Brain microvascular endothelial cell (primary cell): ENCODE data around the gene TM9SF4.
A peak's percentile ranks its signal among the peaks of the same experiment; 100 is the strongest.

Experiments
- DNase-seq: peaks from one replicate; pipeline ENCODE4 v3.0.0-alpha.2; 2020
- H3K27ac ChIP-seq: fragments of 250-450 bp; sonication (Bioruptor Pico); 2 replicates; pipeline ENCODE4 v1.5.1; 2020; ENCODE audit warnings: mild to moderate bottlenecking, moderate library complexity
- H3K27me3 ChIP-seq: fragments of 250-450 bp; sonication (Bioruptor Pico); replicated peaks from 2 replicates; pipeline ENCODE4 v1.5.1; 2020; ENCODE audit warnings: mild to moderate bottlenecking
- H3K36me3 ChIP-seq: fragments of 250-450 bp; sonication (Bioruptor Pico); replicated peaks from 2 replicates; pipeline ENCODE4 v1.5.1; 2020; ENCODE audit warnings: mild to moderate bottlenecking
- H3K4me3 ChIP-seq: 2 replicates; pipeline ENCODE4 v1.5.1; 2011; ENCODE audit warnings: low read depth, mild to moderate bottlenecking, control low read depth, low read length, moderate library complexity
- CTCF ChIP-seq: IDR thresholded peaks from 2 replicates; pipeline ENCODE4 v1.5.1; 2011; ENCODE audit warnings: low read depth, mild to moderate bottlenecking, moderate library complexity, low read length, control low read depth, inconsistent platforms; ENCODE audit errors: missing control alignments
- in situ Hi-C: cut with HindIII; loops from 2 replicates; pipeline ENCODE4 v1.10.0; 2017; ENCODE audit warnings: low sequenced_read_pairs, low pct_ligation_motif_present

TM9SF4 gene

GRCh38 chr20:32098786-32099185, 10.7 kb upstream of the TM9SF4 start:
- TF ChIP-seq CTCF: no peak
- H3K27me3 ChIP-seq: peaks cover 8% of the 10 kb centered on the region
- no peak overlapping the region for H3K27ac ChIP-seq
- no peak for DNase-seq
- H3K36me3 ChIP-seq: no peaks in the 10 kb centered on the region
- in situ Hi-C loops: no loop called here
- no peak overlapping the region for H3K4me3 ChIP-seq

- in situ Hi-C loops: no loop called here
- no peak for DNase-seq
- H3K36me3 ChIP-seq: peaks cover 3% of the 10 kb centered on the region
- no peak overlapping the region for H3K4me3 ChIP-seq
- no peaks in the 10 kb centered on the region for H3K27me3 ChIP-seq
- H3K27ac ChIP-seq: peak overlapping the region; percentile 100
- TF ChIP-seq CTCF: no peak
Measured at GRCh38 chr20:32108814-32109391, 611 bp upstream of the TM9SF4 start.

GRCh38 chr20:32110173-32110704, 725 bp downstream of the TM9SF4 start:
- in situ Hi-C loops: no loop called here
- peaks cover 6% of the 10 kb centered on the region for H3K36me3 ChIP-seq
- peak overlapping the region; percentile 97 for H3K4me3 ChIP-seq
- TF ChIP-seq CTCF: no peak
- no peaks in the 10 kb centered on the region for H3K27me3 ChIP-seq
- H3K27ac ChIP-seq: peak overlapping the region; percentile 100
- no peak for DNase-seq

- Histone ChIP-seq H3K27ac (no peak overlapping the region), H3K4me3 (peak overlapping the region; percentile 97), H3K27me3 (no peaks in the 10 kb centered on the region), H3K36me3 (peaks cover 8% of the 10 kb centered on the region)
- no peak for TF ChIP-seq CTCF
- DNase-seq: no peak
- in situ Hi-C loops: no loop called here
Measured at GRCh38 chr20:32110727-32111126, 1.2 kb downstream of the TM9SF4 start.

- in situ Hi-C loops: no loop called here
- Histone ChIP-seq H3K27me3 (no peaks in the 10 kb centered on the region), H3K27ac (no peak overlapping the region), H3K36me3 (peaks cover 8% of the 10 kb centered on the region), H3K4me3 (no peak overlapping the region)
- no peak for DNase-seq
- no peak for TF ChIP-seq CTCF
Measured at GRCh38 chr20:32111156-32111686, 1.7 kb downstream of the TM9SF4 start.

GRCh38 chr20:32111753-32112152, 2.2 kb downstream of the TM9SF4 start:
- H3K36me3 ChIP-seq: peaks cover 8% of the 10 kb centered on the region
- no peak for DNase-seq
- no peak overlapping the region for H3K4me3 ChIP-seq
- in situ Hi-C loops: no loop called here
- no peaks in the 10 kb centered on the region for H3K27me3 ChIP-seq
- H3K27ac ChIP-seq: no peak overlapping the region
- TF ChIP-seq CTCF: no peak
